HG03432 (cell line): Measurements from ENCODE around the gene ANKS1B.
"Not testable (repeated sequence)": the region's sequence is repeated elsewhere in the genome, so short reads cannot be mapped to it uniquely, and the experiment has no call there.

ENCODE experiments used
- ATAC-seq: cut with Tn5 transposase; IDR thresholded peaks from one replicate; pipeline ENCODE4 v1.9.1; 2021; ENCODE audit warnings: mild to moderate bottlenecking, moderate library complexity; ENCODE audit not compliant: unreplicated experiment

The ANKS1B gene

GRCh38 chr12:99879439-99879838 lies 105.3 kb downstream of the ANKS1B start:
- ATAC-seq: no peak

GRCh38 chr12:99875081-99875480 lies 109.7 kb downstream of the ANKS1B start:
- no peak for ATAC-seq

- ATAC-seq: no peak
Measured at GRCh38 chr12:99870085-99870484, 114.7 kb downstream of the ANKS1B start.

GRCh38 chr12:99861731-99862130 lies 123.0 kb downstream of the ANKS1B start:
- ATAC-seq: no peak

- ATAC-seq: no peak
Measured at GRCh38 chr12:99859126-99859525, 125.6 kb downstream of the ANKS1B start.

- ATAC-seq: no peak
Measured at GRCh38 chr12:99852666-99853065, 132.1 kb downstream of the ANKS1B start.

GRCh38 chr12:99847936-99848335 lies 136.8 kb downstream of the ANKS1B start:
- no peak for ATAC-seq

- no peak for ATAC-seq
Measured at GRCh38 chr12:99834710-99835109, 150.0 kb downstream of the ANKS1B start.

GRCh38 chr12:99833397-99833796 lies 151.3 kb downstream of the ANKS1B start:
- no peak for ATAC-seq

GRCh38 chr12:99824900-99825542 lies 159.7 kb downstream of the ANKS1B start:
- ATAC-seq: no peak

- ATAC-seq: no peak
Measured at GRCh38 chr12:99822273-99822672, 162.5 kb downstream of the ANKS1B start.

- ATAC-seq: no peak
Measured at GRCh38 chr12:99810718-99811593, 173.8 kb downstream of the ANKS1B start.

- ATAC-seq: no peak
Measured at GRCh38 chr12:99809909-99810308, 174.8 kb downstream of the ANKS1B start.

- ATAC-seq: no peak
Measured at GRCh38 chr12:99806304-99806703, 178.4 kb downstream of the ANKS1B start.

GRCh38 chr12:99804715-99805114 lies 180.0 kb downstream of the ANKS1B start:
- no peak for ATAC-seq

GRCh38 chr12:99800605-99801004 lies 184.1 kb downstream of the ANKS1B start:
- ATAC-seq: no peak

- ATAC-seq: not testable (repeated sequence)
Measured at GRCh38 chr12:99797931-99798330, 186.8 kb downstream of the ANKS1B start.

GRCh38 chr12:99783421-99783820 lies 201.3 kb downstream of the ANKS1B start:
- ATAC-seq: no peak

- no peak for ATAC-seq
Measured at GRCh38 chr12:99772274-99772673, 212.5 kb downstream of the ANKS1B start.

GRCh38 chr12:99771659-99772058 lies 213.1 kb downstream of the ANKS1B start:
- ATAC-seq: no peak

- ATAC-seq: no peak
Measured at GRCh38 chr12:99769396-99769980, 215.2 kb downstream of the ANKS1B start.

GRCh38 chr12:99768758-99769157 lies 216.0 kb downstream of the ANKS1B start:
- no peak for ATAC-seq
